ENCODE results near the gene BAD. TPM values are rescaled to one million over a fixed set of nuclear protein-coding genes. Genes with fewer than 3 reads are reported as not detected.

Gene BAD
- polyA plus RNA-seq, 1 experiment = 36.1 TPM

DNA sequence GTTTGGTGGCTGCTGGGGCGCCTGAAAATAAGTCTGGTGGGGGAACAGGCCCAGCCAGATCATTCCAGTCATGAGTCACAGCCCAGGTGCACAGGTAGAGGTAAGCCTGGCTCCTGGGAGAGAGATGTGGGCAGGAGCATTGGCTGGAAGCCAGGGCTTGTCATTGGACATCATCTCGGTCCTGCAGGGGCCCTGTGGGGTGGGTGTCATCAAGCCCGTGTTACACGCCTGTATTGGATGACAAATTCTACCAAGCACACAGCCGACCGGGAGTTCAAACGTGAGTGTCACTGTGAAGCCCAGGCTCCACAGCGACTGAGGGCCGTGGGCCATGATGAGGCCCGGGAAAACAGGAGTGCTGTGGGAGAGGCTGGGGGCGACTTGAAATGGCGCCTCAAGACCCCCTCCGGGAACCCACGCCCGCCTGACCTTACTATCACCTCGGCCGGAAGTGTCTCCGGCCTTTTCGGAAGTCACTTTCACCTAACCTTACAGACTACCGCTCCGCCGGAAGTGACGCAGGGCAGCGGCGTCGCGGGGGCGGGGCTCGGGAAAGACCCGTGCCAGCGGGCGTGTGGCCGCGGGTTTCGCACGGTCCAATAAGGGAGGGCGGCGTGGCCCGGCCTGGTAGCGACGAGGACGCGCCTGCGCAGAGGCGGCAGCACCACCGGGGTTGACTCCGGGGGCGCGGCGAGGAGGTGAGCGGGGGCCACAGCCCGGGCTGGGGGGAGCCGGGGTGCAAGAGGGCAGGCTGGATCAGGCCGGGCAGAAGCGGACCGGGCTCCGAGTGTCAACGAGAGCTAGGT is 43.8 kb downstream of the BAD start, which contains the start of gene FKBP2:
Gene FKBP2 (plus strand): TSS at position 661 of the 806 bp plus-strand sequence. CDS start 1,293 bp downstream, outside the sequence.
- TF ChIP-seq, protein P1, sequence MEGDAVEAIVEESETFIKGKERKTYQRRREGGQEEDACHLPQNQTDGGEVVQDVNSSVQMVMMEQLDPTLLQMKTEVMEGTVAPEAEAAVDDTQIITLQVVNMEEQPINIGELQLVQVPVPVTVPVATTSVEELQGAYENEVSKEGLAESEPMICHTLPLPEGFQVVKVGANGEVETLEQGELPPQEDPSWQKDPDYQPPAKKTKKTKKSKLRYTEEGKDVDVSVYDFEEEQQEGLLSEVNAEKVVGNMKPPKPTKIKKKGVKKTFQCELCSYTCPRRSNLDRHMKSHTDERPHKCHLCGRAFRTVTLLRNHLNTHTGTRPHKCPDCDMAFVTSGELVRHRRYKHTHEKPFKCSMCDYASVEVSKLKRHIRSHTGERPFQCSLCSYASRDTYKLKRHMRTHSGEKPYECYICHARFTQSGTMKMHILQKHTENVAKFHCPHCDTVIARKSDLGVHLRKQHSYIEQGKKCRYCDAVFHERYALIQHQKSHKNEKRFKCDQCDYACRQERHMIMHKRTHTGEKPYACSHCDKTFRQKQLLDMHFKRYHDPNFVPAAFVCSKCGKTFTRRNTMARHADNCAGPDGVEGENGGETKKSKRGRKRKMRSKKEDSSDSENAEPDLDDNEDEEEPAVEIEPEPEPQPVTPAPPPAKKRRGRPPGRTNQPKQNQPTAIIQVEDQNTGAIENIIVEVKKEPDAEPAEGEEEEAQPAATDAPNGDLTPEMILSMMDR (IDR thresholded peaks at IDR 0.05; ENCODE audit: low read depth, low read length) = no peak
- peak within 1 kb of the TSS; percentile 84 for H3K4me3 ChIP-seq (ENCODE audit: low read depth, low read length)
- no peaks in the 10 kb centered on the region for H3K27me3 ChIP-seq (ENCODE audit: control insufficient read depth, insufficient read depth, low read length)
- ChIA-PET CTCF (interaction anchor here (0.6 to 1.5 kb wide), 6 partner anchors 10 to 609 kb away, joined by 3 to 11 read pairs (median 3); partner anchors contain the start of gene PLCB3), POLR2A (interaction anchor here (0.7 to 1.3 kb wide), 9 partner anchors 9 to 63 kb away, joined by 3 to 6 read pairs (median 4); partner anchors contain the start of genes NUDT22 and TRPT1)
- DNase-seq (ENCODE audit: low read depth, low spot score) = peak; percentile 90
- H3K27ac ChIP-seq (ENCODE audit: low read depth, low read length) = peak within 1 kb of the TSS; percentile 94
- peaks cover 4% of the 10 kb centered on the region; the same call in 1 of the 2 replicates for H3K9me3 ChIP-seq (ENCODE audit: control insufficient read depth, insufficient read depth, low read length)

DNA sequence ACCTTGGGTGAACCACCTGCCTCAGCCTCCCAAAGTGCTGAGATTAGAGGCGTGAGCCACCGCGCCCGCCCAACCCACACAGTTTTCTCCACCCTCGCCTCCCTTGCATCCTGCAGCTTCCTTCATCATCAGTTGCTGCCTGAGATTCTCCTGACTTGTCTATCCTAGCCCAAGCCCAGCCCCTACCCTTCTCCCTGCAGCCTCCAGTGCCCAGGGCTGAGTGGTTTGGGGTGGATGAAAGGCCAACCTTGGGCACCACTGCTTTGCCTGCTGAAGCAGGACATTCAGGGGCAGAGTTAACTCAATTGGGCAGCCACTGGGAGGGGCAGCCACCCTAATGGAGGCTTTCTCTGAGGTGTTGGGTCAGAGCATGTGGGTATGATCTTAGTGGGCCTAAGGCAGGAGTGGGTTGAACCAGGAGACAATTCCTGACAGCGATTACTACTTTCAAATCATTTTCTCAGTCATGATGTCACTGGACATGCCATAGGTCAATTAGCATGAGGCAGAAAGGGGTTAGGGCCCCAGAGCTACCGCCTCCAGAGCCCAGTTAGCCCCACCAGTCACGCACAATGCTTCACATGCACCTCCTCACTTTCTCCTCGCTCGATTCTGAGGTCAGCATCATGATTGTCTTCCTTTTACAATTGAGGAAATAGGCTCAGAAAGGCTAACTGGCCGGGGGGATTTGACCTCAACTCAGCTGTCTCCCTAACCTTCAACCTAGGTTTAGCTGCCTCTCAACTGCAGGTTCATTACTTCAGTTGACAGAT is 44.6 kb downstream of the BAD start:
- TF ChIP-seq, protein P1 (IDR thresholded peaks at IDR 0.05; ENCODE audit: low read depth, low read length) = no peak
- CTCF ChIA-PET = interaction anchor here (1.2 to 1.4 kb wide), 2 partner anchors 11 to 65 kb away, joined by 3 read pairs; partner anchors contain the start of gene PLCB3
- H3K9me3 ChIP-seq (ENCODE audit: control insufficient read depth, insufficient read depth, low read length) = peaks cover 4% of the 10 kb centered on the region; the same call in 1 of the 2 replicates
- POLR2A ChIA-PET = no interaction called here
- peak overlapping the region; percentile 77 for H3K4me3 ChIP-seq (ENCODE audit: low read depth, low read length)
- H3K27me3 ChIP-seq (ENCODE audit: control insufficient read depth, insufficient read depth, low read length) = no peaks in the 10 kb centered on the region
- no peak for DNase-seq (ENCODE audit: low read depth, low spot score)
- H3K27ac ChIP-seq (ENCODE audit: low read depth, low read length) = peak overlapping the region; percentile 94

DNA sequence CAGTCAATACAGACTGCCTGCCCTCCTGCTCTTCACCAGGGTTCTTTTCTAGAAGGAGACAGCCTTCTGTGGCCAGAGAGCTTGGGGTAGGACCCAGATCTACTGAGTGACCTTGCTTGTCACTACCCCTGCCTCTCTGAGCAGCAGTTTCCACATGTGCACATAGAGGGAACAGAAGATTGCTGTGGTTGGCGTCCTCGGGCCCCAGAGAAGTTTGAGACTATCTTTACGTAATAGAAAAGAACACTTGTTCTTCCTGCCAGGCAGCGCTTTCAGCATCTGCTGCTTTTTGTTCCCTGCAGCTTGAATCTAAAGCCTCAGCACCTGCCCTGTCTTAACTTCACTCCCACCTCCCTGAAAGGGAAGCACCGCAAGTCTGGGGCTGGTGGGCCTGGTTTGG is 45.5 kb downstream of the BAD start:
- TF ChIP-seq, protein P1 (IDR thresholded peaks at IDR 0.05; ENCODE audit: low read depth, low read length) = no peak
- POLR2A ChIA-PET = no interaction called here
- Histone ChIP-seq H3K27me3 (ENCODE audit: control insufficient read depth, insufficient read depth, low read length) (no peaks in the 10 kb centered on the region), H3K9me3 (ENCODE audit: control insufficient read depth, insufficient read depth, low read length) (peaks cover 4% of the 10 kb centered on the region; the same call in 1 of the 2 replicates), H3K4me3 (ENCODE audit: low read depth, low read length) (no peak overlapping the region), H3K27ac (ENCODE audit: low read depth, low read length) (no peak overlapping the region)
- DNase-seq (ENCODE audit: low read depth, low spot score) = no peak
- CTCF ChIA-PET = interaction anchor here (1.4 kb wide), 1 partner anchor 66 kb away, joined by 3 read pairs; no protein-coding TSS in a partner anchor

DNA sequence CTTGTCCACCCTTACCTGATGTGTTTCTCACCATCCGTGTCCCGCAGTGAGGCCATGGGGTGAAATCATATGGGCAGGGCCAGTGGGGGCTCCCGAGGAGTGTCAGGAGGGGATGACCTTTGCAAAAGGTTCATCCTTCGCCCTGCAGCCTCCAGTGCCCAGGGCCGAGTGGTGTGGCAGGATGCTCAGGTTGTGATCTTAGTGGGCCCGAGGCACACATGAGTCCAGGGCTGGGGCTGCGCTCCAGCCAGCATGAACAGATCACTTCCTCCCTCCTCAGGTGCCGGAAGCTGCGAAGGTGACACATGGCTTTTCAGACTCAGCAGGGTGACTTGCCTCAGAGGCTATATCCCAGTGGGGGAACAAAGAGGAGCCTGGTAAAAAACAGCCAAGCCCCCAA is 46.4 kb downstream of the BAD start:
- no peak overlapping the region for H3K4me3 ChIP-seq (ENCODE audit: low read depth, low read length)

More for the DNA sequence above, 46.4 kb downstream of the BAD start:
- DNase-seq (ENCODE audit: low read depth, low spot score) = no peak
- Histone ChIP-seq H3K9me3 (ENCODE audit: control insufficient read depth, insufficient read depth, low read length) (peaks cover 4% of the 10 kb centered on the region; the same call in 1 of the 2 replicates), H3K27me3 (ENCODE audit: control insufficient read depth, insufficient read depth, low read length) (no peaks in the 10 kb centered on the region), H3K27ac (ENCODE audit: low read depth, low read length) (no peak overlapping the region)
- POLR2A ChIA-PET = interaction anchor here (0.6 kb wide), 1 partner anchor 243 kb away, joined by 3 read pairs; no protein-coding TSS in a partner anchor
- CTCF ChIA-PET = no interaction called here
- TF ChIP-seq, protein P1 (IDR thresholded peaks at IDR 0.05; ENCODE audit: low read depth, low read length) = no peak

Data from AG04450 (cell line).